WERI-Rb-1 (cell line): Measurements from ENCODE around the gene PPEF2.

Source experiments
- DNase-seq: peaks from one replicate; pipeline ENCODE4 v3.0.0-alpha.2; 2020
- H3K27ac ChIP-seq: fragments of 250-450 bp; sonication (Bioruptor Pico); 2 replicates; pipeline ENCODE4 v1.5.1; 2020; ENCODE audit warnings: mild to moderate bottlenecking, moderate library complexity
- H3K27me3 ChIP-seq: fragments of 250-450 bp; sonication (Bioruptor Pico); 2 replicates; pipeline ENCODE4 v1.5.1; 2021; ENCODE audit warnings: mild to moderate bottlenecking, low read depth, moderate library complexity; ENCODE audit not compliant: insufficient read depth, severe bottlenecking
- H3K36me3 ChIP-seq: fragments of 250-450 bp; sonication (Bioruptor Pico); 2 replicates; pipeline ENCODE4 v1.5.1; 2020; ENCODE audit warnings: mild to moderate bottlenecking, moderate library complexity
- H3K4me3 ChIP-seq: 2 replicates; pipeline ENCODE4 v1.5.1; 2011; ENCODE audit warnings: low read depth, mild to moderate bottlenecking, control low read depth, low read length
- H3K9me3 ChIP-seq: fragments of 250-450 bp; sonication (Bioruptor Pico); 2 replicates; pipeline ENCODE4 v1.5.1; 2021; ENCODE audit warnings: mild to moderate bottlenecking, moderate library complexity; ENCODE audit not compliant: severe bottlenecking
- CTCF ChIP-seq: IDR thresholded peaks from 2 replicates; pipeline ENCODE4 v1.5.1; 2011; ENCODE audit warnings: low read depth, mild to moderate bottlenecking, control low read depth, inconsistent platforms, low read length

Gene PPEF2

GRCh38 chr4:75876218-75876617 is 26.0 kb downstream of the PPEF2 start:
- H3K36me3 ChIP-seq, result no peaks in the 10 kb centered on the region
- no peak for TF ChIP-seq CTCF
- H3K4me3 ChIP-seq, result no peak overlapping the region
- H3K27ac ChIP-seq, result no peak overlapping the region
- no peak for DNase-seq
- H3K27me3 ChIP-seq, result no peaks in the 10 kb centered on the region
- no peaks in the 10 kb centered on the region for H3K9me3 ChIP-seq

DNA sequence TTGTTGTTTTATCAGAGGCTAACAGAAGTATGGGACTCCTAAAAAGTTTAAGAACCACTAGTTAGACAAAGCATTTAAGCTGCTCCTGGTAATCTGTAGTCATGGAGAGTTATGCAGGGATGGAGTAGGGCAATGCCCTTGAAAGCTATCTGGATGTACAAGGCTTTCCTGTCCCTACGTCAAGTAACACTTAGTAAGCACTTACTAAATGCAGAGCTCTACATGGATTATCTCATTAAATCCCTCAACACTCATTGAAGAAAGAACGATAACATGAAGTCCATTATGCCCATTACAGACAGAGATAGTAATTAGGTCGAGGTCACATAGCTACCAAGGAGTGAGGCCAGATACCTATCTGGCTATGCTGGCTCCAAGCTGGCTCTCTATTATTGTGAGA is 33.2 kb downstream of the PPEF2 start:
- no peaks in the 10 kb centered on the region for H3K27me3 ChIP-seq
- no peaks in the 10 kb centered on the region for H3K9me3 ChIP-seq
- DNase-seq, result no peak
- H3K4me3 ChIP-seq, result no peak overlapping the region
- no peaks in the 10 kb centered on the region for H3K36me3 ChIP-seq
- H3K27ac ChIP-seq, result no peak overlapping the region
- TF ChIP-seq CTCF, result no peak

DNA sequence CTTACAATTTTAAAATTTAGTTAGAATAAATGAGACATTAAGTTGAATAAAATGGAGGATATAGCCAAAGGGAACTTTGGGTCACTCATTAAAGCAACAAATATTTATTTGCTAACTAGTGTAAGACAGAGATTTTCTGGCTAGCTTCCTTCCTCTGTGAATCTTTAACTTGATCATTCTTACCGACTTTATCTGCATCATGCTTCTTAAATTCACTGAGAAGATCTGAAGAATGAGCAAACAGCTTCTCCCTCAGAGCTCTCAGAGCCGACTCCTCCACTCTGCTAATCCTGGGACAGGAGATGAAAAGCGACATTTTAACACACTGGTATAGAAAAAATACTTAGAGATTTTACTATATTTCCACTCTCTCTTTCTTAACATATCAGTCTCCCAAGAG is 35.1 kb downstream of the PPEF2 start:
- no peak for TF ChIP-seq CTCF
- DNase-seq, result no peak
- no peaks in the 10 kb centered on the region for H3K9me3 ChIP-seq
- H3K36me3 ChIP-seq, result no peaks in the 10 kb centered on the region
- H3K4me3 ChIP-seq, result no peak overlapping the region
- H3K27ac ChIP-seq, result no peak overlapping the region
- H3K27me3 ChIP-seq, result no peaks in the 10 kb centered on the region

DNA sequence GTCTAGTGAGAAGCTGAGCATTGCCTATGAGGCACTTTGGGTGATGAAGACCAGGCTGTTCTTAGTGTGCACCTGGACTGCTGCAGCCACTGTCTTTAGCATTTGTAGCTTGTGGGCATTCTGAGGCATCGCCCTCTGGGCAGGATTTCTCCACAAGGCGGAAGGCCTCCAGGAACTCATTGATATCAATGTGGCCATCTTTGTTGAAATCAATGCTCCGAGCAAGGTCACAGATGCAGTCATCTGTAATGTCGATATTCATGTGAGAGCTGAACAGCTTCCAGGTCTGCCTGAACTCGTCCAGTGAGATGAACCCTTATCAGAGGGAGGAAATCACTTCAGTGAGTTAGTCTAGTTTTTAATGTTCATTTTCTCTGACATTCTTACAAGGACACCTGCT is 41.6 kb downstream of the PPEF2 start:
- TF ChIP-seq CTCF, result no peak
- Histone ChIP-seq H3K36me3 (no peaks in the 10 kb centered on the region), H3K27me3 (no peaks in the 10 kb centered on the region), H3K9me3 (no peaks in the 10 kb centered on the region), H3K27ac (no peak overlapping the region), H3K4me3 (no peak overlapping the region)
- DNase-seq, result no peak

DNA sequence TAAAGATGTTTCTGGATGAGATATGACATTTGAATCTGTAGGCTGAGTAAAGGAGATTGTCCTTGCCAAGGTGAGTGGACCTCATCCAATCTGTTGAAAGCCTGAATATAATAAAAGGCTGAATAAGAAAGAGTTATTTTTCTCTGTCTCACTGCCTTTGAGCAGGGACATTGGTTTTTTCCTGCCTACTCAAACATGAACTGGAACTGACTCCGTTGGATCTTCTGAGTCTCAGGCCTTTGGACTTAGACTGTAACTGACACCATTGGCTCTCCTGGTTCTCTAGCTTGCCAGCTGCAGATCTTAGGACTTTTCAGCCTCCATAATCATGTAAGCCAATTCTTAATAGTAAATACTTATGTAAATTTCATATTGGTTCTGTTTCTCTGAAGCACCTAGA is 43.5 kb downstream of the PPEF2 start:
- TF ChIP-seq CTCF, result no peak
- no peaks in the 10 kb centered on the region for H3K27me3 ChIP-seq
- H3K27ac ChIP-seq, result no peak overlapping the region

DNA sequence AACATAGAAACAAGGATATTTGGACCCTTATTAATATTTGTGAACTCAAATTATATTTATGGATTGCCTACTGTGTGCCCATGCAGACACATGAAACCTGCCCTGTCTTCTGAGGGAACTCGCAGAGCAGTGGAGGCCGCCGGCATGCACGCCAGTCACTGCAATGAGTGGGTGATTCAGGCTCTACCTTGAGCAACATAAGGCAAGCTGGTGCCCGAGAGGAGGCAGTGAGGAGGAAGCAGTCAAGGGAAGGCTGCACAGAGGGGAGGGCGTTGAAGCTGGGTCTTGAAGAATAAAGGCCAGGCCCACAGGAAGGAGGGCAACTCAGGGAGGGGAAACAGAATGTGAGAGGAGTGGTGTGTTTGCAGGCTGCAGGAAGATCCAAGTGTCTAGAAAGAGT is 52.8 kb downstream of the PPEF2 start:
- no peaks in the 10 kb centered on the region for H3K36me3 ChIP-seq
- DNase-seq, result peak; percentile 21
- no peak overlapping the region for H3K4me3 ChIP-seq
- no peaks in the 10 kb centered on the region for H3K27me3 ChIP-seq
- H3K9me3 ChIP-seq, result no peaks in the 10 kb centered on the region
- TF ChIP-seq CTCF, result no peak
- no peak overlapping the region for H3K27ac ChIP-seq

More for the DNA sequence above, 43.5 kb downstream of the PPEF2 start:
- Histone ChIP-seq H3K9me3 (no peaks in the 10 kb centered on the region), H3K4me3 (no peak overlapping the region), H3K36me3 (no peaks in the 10 kb centered on the region)
- no peak for DNase-seq
